ENCODE results near the gene CLIC3. TPM values are rescaled to one million over a fixed set of nuclear protein-coding genes. Genes with fewer than 3 reads are reported as not detected.

Gene CLIC3
- total and polyA plus RNA-seq, 12 donors, result 0.22 to 6.4 (median 0.93) TPM; not detected in 3

GRCh38 chr9:137013571-137013940 lies 17.2 kb upstream of the CLIC3 start:
- Histone ChIP-seq H3K27me3 (no peaks in the 10 kb centered on the region), H3K4me1 (replicated peaks in 1 of 2) (no peaks in the 10 kb centered on the region), H3K4me3 (no peak overlapping the region), H3K36me3 (replicated peaks in 1 of 2) (peaks cover 0 to 49% of the 10 kb centered on the region in 2 donors), H3K9me3 (replicated peaks in 1 of 3) (no peaks in the 10 kb centered on the region), H3K27ac (no peak overlapping the region)
- 80 to 96% (median 94%) methylated on average over 2 to 20 of the region's 20 CpGs for WGBS, 4 donors
- DNase-seq, result no peak
- intact Hi-C loops (cut with DNase I), result no loop called here
- TF ChIP-seq CTCF (IDR thresholded peaks at IDR 0.05) (no peak), POLR2A (IDR thresholded peaks at IDR 0.05) (no peak)

DNA sequence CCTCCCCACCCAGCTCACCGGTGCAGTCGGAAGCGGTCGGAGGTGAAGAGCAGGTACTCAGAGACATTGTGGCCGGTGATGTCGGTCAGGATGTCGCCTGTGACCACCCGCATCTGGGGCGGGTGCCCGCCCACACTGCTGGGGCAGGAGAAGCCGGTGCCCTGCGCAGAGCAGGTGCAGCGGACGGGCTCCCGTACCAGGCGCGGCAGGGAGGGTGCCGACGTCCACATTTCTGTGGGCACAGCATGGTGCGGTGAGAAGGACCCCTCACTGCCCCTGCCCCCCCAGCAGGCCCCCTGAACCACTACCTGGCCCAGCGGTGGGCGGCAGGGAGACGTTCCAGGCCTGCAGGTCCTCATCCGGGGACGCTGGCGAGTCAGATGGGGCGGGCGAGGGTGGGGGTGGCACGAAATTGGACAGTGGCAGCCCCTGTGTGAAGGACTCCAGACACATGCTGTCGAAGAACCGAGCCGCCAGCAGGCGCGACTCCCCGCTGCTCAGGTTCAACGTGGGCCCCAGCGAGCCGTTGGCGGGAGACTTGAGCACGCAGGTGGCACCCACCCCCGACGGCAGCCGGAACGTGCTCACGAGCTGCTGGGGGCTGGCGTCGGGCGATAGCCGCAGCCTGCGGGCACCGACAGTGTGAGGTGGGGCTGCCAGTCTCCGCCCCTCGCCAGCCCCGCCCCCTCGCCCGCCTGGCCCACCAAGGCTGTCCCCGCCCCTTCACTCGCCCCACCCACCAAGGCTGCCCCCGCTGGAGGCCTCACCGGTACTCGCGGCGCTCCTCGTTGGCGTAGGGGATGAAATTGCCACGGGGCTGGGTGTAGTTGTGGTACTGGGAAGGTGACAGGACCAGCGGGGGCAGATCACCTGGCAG lies 16.6 kb upstream of the CLIC3 start:
- WGBS, 4 donors, result 84 to 100% (median 90%) methylated on average over 2 to 67 of the region's 67 CpGs
- no peak overlapping the region for H3K4me3 ChIP-seq
- no peak overlapping the region for H3K27ac ChIP-seq
- DNase-seq, result no peak
- TF ChIP-seq POLR2A (IDR thresholded peaks at IDR 0.05) (no peak), CTCF (IDR thresholded peaks at IDR 0.05) (no peak)
- H3K9me3 ChIP-seq (replicated peaks in 1 of 3), result no peaks in the 10 kb centered on the region
- no peaks in the 10 kb centered on the region for H3K27me3 ChIP-seq
- H3K4me1 ChIP-seq (replicated peaks in 1 of 2), result no peaks in the 10 kb centered on the region
- peaks cover 0 to 51% of the 10 kb centered on the region in 2 donors for H3K36me3 ChIP-seq (replicated peaks in 1 of 2)
- intact Hi-C loops (cut with DNase I), result no loop called here

DNA sequence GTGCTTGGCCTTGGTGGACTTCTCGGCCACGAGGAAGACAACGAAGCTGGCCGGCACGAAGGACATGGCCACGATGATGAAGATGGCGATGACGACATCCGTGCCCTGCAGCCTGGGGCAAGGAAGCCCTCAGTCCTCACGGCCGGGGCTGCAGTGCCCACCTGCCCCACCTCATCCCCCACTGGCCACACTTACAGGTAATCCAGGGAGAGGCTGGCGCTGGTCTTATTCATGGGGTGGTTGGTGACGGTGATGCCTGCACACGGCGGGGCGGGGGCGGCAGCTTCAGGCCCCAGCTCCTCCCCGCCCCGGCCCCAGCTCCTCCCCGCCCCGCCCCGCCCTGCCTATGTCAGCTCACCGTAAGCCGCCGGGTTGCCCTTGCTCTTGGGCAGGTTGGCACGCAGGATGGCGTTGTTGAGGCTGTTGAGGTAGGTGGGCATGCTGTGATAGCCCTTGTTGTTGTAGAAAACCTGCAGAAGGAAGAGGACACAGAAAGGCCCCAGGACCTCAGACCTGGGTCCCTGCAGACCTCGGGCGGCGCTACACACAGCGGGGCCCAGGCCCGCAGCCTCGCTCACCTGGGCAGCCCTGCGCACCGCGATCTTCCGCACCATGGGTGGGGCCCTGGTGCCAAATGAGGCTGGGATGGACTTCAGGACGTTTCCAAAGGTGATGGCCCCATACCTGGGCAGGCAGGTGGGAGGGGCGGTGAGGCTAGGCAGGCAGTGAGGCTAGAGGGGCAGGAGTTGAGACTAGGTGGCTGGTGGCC lies 15.7 kb upstream of the CLIC3 start:
- 91 to 94% (median 94%) methylated on average over 21 to 39 of the region's 39 CpGs for WGBS, 4 donors
- H3K4me1 ChIP-seq (replicated peaks in 1 of 2), result no peaks in the 10 kb centered on the region
- TF ChIP-seq CTCF (IDR thresholded peaks at IDR 0.05), result no peak
- TF ChIP-seq POLR2A (IDR thresholded peaks at IDR 0.05), result no peak
- no peak overlapping the region for H3K4me3 ChIP-seq
- no peak for DNase-seq
- H3K27ac ChIP-seq, result no peak overlapping the region
- H3K36me3 ChIP-seq (replicated peaks in 1 of 2), result peaks cover 0 to 43% of the 10 kb centered on the region in 2 donors
- intact Hi-C loops (cut with DNase I), result no loop called here
- no peaks in the 10 kb centered on the region for H3K9me3 ChIP-seq (replicated peaks in 1 of 3)
- H3K27me3 ChIP-seq, result no peaks in the 10 kb centered on the region

DNA sequence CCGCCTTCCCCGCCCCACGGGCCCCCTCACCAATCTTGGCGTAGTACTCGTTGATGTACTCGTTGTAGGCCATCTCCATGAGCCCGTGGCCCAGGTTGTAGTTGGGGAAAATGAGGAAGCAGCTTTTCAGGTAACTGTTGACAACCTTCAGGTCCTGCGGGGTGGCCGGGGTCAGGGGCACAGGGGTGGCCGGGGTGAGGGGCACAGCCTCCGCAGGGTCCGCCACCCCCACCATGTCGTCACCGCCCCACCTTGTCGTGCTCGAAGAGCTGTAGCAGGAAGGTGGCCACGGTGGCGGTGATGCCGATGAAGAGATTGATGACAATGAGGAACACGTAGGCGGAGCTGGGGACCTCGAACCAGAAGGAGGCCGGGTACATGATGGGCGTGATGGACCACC lies 14.8 kb upstream of the CLIC3 start:
- intact Hi-C loops (cut with DNase I), result no loop called here
- H3K4me3 ChIP-seq, result no peak overlapping the region
- H3K36me3 ChIP-seq (replicated peaks in 1 of 2), result peaks cover 0 to 34% of the 10 kb centered on the region in 2 donors
- no peaks in the 10 kb centered on the region for H3K27me3 ChIP-seq
- WGBS, 4 donors, result 92 to 97% (median 95%) methylated on average over 10 to 24 of the region's 24 CpGs
- TF ChIP-seq CTCF (IDR thresholded peaks at IDR 0.05), result no peak
- TF ChIP-seq POLR2A (IDR thresholded peaks at IDR 0.05), result no peak
- DNase-seq, result no peak
- no peaks in the 10 kb centered on the region for H3K9me3 ChIP-seq (replicated peaks in 1 of 3)
- H3K4me1 ChIP-seq (replicated peaks in 1 of 2), result no peaks in the 10 kb centered on the region
- no peak overlapping the region for H3K27ac ChIP-seq
